GM18526 (cell line): Measurements from ENCODE around the gene PER1.

Source experiments
- POLR2A ChIP-seq: IDR thresholded peaks from 3 replicates; pipeline ENCODE4 v1.6.1; 2011; ENCODE audit not compliant: insufficient read length; ENCODE audit errors: extremely low read depth

PER1 gene

DNA sequence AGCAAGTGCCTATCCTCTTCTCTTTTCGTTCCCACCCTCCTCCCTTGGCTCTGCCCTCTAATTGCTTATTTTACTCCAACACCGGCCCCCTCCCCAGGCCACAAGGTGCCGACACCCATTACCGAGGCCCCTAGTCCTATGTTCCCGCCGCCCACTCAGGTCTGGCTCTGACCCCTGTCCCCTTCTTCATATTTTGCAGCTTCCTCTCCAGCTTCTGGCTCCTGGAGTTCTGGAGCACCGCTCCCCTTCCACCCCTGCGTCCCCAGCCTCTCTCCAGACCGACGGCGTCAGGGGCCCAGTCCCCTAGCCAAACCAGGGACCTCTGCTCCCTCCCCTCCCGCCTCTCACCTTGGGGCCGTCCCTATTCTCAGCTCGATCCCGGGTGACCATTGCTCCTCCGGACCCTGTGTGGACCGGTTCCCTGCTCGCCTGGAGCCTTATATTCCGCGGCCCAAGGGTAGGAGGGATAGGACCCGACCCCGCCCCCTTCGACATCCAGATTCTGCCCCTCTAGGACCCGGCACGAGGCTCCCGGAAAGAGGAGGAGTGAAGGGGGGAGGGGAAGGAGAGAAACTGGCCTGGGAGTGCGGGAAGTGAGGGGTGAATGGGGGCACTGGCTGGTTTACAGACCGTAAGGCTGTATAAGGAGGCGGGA lies 28.4 kb downstream of the PER1 start, which contains the start of gene HES7:
Gene HES7, minus strand, starts transcription at position 412 of the 655 bp plus-strand sequence. Its CDS starts 22 bp downstream, at position 390.
- no peak for TF ChIP-seq POLR2A

DNA sequence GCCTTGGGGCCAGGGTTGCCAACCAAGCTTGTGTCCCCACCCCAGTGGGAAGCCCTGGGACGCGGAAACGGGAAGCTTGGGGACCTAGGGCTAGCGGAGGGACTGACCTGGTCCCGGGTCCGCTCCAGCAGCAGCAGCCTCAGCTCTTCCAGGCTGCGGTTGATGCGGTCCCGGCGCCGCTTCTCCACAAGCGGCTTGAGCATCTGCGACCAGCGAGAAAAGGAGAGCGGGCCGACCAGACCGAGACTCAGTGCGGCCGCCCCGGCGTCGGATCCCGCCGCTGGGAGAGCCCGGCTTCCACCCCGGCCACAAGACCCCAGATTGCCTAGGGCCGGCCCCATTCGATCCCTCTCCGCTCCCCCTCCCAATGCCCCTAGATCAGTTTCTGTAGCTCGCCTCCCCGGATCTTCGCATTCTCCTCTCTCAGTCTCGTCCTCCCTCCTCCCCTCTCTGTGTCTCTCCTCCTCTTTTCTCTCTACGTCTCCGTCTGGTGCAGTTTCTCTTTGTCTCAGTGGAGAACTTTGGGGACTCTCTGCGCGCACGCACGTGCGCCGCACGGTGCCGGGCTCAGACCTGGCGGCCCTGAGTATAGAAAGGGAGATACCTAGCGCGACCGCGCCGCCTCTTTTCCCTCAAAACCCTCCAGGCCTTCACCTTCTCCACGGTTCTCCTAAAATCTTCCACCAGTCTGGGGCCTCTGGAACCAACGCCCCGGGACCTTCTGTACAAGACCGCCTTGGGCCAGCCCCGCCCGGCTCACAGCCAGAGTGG lies 29.1 kb downstream of the PER1 start:
- TF ChIP-seq POLR2A: no peak

DNA sequence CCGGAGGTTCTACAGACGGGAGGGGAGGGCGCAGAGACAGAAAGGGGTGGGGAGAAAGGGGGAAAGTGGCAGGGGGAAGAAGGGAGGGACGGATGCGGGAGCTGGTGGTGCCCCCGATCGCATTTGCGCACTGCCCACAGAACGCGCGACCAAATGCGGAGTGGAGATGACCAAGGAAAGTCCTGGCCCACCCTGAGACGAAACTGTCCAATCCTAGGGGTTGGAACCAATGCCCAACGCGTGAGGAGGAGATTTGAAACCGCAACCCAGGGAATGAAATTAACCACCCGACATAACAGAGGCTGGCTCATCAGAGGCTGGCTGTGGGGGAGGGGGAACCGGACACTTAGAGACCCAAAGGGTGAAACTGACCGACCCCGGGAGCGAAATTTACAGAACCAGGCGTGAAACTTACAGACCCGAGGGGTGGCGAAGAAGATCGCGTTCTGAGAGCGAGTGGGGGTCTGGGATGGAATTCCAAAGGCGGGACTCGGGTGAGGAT lies 29.7 kb downstream of the PER1 start:
- TF ChIP-seq POLR2A: no peak

DNA sequence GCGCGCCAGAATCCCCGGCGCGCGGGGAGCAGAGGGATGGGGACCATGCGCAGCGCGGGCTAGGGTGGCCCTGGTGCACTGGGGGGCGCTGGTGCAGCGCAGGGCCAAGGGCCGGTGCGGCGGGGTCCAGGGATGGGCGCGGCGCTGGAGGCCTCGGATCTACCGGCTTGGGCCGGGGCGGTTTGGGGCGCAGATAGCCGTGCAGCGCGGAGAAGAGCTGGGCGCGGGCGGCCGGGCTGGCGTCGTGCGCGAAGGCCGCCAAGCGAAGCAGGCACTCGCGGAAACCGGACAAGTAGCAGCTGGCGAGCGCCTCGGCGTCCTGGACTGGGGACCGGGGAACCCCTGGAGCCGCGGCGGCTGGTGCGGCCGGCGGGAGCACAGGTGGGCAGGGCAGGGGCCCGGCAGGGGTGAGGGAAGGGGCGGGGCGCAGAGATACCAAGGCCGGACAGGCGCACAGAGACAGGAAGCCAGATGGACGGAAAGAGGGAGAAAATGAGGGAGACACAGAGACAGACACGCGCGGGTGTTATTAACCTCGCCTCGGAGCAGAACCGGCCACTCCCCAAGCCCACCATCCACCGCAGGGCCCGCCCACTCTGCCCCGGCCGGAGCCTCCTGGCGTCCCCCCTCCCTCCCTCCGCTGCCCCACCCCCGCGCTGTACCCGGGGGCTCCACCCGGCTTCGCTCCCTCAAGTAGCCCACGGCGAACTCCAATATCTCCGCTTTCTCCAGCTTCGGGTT lies 30.4 kb downstream of the PER1 start:
- TF ChIP-seq POLR2A: no peak

DNA sequence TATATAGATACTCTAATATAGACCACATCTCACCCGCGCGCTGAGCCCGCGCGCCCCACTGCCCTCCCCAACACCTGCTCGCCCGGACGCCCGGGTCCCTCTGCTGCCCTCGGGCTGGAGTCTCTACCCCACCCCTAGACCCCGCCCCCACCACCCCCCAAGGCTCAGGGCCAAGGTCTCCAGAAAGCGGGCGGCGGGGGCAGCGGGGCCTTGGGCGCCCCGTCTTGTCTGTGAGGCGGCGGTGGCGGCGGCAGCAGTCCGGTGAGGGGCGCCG lies 30.9 kb downstream of the PER1 start:
- no peak for TF ChIP-seq POLR2A

DNA sequence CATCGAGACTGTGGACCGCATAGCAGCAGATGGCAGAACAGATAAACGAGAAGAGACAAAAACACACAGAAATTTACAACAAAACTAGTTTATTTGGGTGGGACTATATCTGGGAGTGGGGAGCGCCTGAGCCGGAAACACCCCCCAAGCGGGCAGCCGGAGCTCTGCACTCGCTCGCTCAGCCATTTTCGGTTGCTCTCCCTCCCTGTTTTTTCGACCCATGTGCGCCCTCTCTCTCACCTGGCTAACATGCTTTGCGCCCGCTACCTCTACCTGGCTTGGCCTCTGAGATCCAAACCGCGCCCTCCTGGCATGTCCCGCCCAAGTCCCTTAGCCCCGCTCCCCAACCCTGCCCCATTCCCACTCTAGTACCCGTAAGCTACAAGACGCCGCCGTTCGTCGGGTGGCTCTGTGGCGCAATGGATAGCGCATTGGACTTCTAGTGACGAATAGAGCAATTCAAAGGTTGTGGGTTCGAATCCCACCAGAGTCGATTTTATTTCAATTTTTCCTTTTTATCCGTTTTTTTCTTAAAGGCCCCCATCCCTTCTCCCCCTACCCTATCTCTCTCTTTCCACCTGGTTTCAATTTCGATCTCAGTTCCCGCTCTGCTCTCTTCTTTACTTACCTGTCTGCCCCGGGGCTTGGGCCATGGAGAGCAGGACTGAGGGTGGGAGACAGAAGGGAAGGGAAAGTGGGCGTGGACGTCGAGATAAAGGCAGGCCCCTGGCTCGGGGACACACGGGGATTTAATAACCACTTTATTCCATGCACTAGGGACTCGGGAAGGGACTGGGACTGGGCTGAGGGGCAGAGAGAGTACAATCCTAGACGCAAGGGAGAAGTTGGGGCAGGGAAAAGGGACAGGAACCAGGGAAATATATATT lies 31.4 kb downstream of the PER1 start:
- no peak for TF ChIP-seq POLR2A

DNA sequence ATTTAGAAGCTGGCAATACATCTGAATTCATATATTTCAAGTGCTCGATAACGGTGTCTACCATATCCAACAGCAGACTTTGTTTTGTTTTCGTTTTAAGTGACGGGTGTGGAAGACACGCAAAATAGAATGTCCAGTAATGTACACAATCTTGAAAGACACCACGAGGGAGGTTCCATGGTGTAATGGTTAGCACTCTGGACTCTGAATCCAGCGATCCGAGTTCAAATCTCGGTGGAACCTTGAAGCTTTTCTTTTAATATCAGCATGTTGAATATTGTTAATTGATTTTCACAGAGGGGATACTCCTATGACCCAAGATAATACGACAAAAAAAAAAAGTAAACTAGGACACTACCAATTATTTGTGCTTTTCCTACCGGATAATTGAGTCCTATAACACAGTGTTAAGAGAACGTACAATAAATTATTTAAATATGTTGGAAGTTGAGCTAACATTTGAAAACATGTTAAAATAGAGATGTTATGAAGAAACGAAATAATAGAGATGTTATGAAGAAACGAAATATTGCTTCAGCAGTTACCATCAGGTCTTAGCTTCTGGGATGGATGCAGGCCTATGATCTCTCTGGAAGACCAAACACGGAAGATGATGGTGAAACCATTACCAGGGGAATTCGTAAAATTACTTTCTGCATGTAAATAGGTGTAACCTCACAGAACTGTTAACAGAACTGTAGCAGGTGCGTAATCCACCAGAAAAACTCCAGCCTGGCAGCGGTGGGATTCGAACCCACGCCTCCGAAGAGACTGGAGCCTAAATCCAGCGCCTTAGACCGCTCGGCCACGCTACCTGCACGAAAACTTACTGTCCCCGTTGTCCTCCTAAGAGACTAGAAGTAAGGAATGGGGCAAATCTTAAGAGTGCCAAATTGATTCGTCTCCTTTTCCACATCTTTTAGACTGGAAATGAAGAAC lies 32.4 kb downstream of the PER1 start:
- TF ChIP-seq POLR2A: no peak

DNA sequence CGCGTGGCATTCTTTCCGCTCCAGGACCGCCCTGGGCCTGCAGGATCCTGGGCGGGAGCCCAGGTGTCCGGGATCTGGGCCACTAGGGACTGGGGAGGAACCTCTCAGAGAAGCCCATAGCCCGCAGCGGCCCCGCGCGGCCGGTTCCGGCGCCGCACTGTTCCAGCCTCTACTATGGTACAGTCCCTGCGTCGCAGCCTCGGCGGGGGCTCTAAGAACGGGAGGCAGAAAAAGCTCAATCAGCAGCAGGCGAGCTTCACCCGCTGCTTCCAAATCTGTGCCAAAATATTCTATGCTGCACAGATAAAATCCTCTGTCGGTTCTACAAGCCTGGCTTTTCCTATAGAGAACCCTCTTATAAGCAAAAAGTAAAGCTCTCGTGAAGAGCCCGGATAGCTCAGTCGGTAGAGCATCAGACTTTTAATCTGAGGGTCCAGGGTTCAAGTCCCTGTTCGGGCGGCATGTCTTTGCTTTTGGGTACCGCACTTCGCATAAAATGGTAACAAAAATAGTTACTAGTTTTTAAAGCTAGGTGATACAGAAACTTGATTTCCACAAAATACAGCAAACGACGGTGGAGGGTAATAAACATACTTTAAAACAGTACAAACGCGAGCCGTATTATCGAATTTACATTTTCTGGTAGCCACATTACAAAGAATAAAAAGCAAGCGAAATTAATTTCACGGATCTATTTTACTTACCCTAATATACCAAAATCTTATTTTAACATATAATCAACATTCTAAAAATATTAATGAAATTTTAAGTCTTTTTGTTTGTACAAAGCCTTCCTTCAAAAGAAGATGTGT lies 33.2 kb downstream of the PER1 start:
- no peak for TF ChIP-seq POLR2A

DNA sequence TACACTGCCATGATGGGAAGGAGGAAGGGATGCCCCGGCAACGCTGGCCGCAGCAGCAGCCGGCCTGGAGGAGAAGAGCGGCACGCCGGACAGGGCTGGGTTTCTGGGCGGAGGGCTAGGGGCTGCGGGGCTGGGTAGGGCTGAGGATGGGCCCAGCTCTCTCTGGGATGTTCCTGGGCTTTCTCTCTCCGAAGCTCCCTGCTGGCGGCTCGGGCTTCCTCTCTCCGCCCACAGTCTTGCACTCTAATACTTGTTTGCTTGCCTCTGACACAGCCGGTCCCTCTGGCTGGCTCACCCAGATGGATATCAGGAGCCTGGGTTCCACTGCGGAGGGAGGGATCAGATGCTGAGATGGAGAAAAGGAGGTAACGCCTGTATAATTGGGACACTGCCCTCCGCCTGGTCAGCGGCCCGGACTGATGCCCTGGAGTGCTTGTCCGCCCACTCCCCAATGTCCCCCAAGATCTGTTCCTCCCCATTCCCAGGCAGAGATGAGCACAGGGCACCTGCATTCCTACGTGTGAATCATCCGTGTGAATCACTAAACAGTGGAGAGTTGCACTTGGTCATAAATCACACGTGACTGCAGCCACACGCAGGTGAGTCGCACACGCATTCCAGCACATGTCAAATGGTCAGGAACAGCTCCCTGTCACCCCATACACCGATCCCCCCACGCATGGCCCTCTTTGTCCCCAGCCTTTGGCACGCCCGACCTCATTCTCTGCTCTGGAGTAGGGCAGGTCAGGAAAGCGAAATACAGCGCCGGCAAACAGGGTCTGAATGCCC lies 34.0 kb downstream of the PER1 start, which contains the start of gene ALOXE3:
Gene ALOXE3, minus strand, starts transcription at position 535 of the 789 bp plus-strand sequence. Its CDS starts 524 bp downstream, at position 11.
- TF ChIP-seq POLR2A: no peak

DNA sequence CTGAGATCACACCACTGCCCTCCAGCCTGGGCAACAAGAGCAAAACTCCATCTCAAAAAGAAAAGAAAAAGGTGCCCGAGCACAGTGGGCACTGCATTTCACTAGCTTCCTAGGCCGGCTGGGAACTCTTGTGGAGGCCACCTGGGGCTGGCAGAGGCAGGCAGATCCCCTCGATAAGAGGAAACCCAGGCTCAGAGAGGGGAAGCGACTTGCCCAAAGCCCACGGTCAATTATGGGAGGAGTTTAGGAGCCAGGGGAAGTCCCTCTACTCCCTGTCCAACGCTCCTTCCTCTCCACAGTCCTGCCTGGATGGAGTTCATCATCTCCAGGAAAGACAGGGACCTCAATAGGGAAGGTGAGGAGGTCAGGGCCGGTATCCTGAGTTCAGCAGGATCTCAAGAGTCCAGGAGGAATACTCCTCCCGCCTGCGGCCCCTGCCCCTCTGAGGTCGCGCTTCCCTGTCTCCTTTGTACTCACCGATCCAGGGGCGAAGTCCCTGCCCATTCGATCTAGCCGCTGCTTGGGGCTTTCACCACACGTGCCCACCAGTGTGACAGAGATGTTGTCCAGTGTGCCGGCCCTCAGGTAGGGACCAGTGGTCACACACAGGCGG lies 34.7 kb downstream of the PER1 start:
- TF ChIP-seq POLR2A: no peak

DNA sequence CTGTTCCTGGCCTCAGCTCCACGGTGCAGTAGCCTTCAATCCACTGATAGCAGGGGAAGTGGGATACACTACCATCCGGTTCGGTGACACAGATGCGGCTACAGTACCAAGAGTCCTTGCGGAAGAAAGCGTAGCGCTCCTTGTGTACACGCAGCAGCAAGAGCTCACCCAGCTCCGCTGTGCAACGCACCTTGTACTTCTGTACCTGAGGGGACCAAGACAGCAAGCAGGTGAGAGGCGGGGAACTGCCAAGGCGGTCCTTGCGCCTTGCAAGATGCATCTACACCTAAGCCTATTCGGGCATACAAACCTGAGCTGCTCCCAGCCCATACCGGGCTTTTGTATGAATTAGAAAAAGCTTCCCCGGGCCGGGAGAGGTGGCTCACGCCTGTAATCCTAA lies 35.4 kb downstream of the PER1 start:
- no peak for TF ChIP-seq POLR2A

DNA sequence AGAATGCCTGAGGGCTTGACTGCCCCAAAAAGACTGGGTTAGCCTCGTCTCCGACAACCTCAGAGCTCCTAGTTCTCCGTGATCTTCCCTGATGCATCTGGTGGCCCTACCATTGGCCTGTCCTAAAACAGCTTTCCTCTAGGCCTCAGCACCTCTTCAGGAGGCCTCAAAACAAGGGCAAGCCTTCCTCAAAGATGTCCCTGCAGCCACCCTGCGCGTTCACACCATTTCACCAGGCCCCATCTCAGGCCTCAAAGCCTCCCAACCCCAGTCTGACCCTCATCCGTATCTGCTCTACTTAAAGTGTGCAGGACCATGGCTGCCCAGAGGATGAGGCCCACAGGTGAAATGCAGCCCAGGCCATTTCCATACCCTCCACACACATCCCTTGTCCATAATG lies 41.3 kb downstream of the PER1 start:
- no peak for TF ChIP-seq POLR2A
